Activated CD8-positive, alpha-beta memory T cell treated with anti-CD3 and anti-CD28 coated beads for 36 hours (primary cell): ENCODE measurements around the gene ARHGAP20. TPM values are rescaled to one million over a fixed set of nuclear protein-coding genes. Genes with fewer than 3 reads are reported as not detected.

ENCODE experiments used
- CTCF ChIA-PET: fragments of 350-600 bp; sonication (Branson Sonifier 250); formaldehyde crosslinking; loops from one replicate; lab custom pipeline; 2021; ENCODE audit warnings: antibody characterized with exemption; lab: Charles Lee
- POLR2A ChIA-PET: fragments of 350-600 bp; sonication (Branson Sonifier 250); formaldehyde crosslinking; loops from one replicate; lab custom pipeline; 2021; ENCODE audit warnings: antibody characterized with exemption; lab: Charles Lee
- total RNA-seq, 2 experiments: library from RNA; stranded (reverse); gene quantifications; one replicate each; pipeline ENCODE4 v1.2.3, GENCODE V29; 2021

ARHGAP20 gene, protein sequence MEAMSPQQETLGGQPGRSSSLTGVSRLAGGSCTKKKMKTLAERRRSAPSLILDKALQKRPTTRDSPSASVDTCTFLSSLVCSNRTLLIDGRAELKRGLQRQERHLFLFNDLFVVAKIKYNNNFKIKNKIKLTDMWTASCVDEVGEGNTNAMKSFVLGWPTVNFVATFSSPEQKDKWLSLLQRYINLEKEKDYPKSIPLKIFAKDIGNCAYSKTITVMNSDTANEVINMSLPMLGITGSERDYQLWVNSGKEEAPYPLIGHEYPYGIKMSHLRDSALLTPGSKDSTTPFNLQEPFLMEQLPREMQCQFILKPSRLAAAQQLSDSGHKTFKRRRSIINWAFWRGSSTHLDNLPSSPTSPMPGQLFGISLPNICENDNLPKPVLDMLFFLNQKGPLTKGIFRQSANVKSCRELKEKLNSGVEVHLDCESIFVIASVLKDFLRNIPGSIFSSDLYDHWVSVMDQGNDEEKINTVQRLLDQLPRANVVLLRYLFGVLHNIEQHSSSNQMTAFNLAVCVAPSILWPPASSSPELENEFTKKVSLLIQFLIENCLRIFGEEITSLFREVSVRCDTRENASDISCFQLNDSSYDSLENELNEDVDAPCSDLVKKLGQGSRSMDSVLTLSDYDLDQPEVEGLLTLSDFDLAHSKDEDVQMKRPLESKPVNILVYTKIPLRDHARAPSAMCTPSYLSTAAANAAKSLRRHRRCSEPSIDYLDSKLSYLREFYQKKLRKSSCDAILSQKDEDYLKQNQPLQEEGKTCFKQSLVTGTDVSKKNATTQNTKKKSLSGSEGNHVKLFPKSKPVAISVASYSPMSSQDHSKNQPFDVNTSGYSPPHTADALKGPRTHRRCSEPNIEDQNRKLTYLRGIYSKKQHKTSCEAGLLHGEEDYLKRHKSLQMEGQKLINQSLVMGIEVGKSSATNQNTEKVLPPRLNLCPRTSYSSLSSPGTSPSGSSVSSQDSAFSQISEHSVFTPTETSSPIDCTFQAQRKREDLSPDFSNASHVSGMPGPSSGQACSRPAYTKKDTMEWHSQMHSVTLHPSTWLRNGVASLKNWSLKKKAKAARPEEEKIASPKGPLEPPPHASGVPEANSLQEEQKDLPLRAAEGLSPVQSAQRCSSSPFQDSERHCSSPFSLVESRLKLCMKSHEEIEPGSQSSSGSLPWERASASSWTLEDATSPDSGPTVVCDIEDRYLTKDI
- not detected for total RNA-seq

DNA sequence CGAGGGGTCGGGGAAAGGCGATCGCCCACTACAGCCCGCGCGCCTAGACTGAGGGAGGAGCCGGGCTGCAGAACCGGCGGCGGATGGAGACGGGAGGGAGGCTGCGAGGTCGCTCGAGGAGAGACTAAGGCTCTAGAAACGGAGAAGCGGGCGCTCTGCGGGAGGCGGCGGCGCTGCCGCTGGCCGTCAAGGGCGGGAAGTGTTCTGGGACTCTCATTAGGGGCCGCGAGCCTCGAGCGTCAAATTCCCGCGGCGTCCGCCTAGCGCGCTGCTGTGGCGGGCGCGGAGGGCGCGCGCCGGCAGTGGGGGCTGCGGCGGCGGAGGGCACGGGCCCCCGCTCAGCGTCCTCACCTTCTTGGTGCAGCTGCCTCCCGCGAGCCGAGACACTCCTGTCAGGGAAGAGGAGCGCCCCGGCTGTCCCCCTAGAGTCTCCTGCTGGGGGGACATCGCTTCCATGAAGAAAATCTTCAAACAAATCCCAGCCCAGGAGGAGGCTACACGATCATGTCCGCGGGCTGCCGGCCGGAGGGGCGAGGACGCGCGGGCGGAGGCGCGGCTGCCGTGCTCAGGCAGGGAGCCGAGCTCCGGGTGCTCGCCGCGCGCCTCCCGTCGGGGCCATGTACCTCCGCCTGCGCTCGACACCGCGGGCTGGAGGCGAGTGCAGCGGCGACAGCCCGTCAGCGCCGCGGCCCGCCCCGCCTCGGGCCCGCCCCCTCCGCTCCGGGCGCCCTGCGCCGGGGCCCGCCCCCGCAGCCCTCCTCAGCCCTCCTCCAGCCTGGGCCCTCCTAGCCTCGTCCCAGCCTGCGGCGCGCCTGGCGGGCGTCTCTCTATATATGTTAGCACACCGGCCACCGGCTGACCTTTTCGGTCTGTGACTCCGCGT is at the start of gene ARHGAP20:
Gene ARHGAP20, minus strand, starts transcription at position 662 of the 883 bp plus-strand sequence. Its CDS starts 206 bp downstream, at position 456.
- ChIA-PET POLR2A (no interaction called here), CTCF (no interaction called here)

DNA sequence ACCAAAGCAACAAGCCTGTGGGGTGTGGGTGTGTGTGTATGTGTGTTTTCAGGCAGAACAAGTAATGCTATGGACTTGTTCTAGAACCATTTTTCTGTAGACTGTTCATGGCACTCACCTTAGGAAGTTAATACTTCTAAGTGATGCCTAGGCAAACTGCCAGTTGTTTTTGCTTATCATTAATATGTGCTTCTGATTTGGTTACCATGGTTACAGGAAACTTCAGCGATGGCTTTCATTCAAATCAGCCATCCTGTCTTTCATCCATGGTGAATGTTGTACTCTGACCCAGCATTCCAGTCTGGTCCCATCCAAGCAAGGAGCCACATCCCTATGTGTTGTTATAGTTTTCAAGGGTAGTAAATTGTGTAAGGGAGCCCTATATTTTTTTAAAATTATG is 49.8 kb upstream of the ARHGAP20 start:
- CTCF ChIA-PET = no interaction called here
- POLR2A ChIA-PET = no interaction called here

DNA sequence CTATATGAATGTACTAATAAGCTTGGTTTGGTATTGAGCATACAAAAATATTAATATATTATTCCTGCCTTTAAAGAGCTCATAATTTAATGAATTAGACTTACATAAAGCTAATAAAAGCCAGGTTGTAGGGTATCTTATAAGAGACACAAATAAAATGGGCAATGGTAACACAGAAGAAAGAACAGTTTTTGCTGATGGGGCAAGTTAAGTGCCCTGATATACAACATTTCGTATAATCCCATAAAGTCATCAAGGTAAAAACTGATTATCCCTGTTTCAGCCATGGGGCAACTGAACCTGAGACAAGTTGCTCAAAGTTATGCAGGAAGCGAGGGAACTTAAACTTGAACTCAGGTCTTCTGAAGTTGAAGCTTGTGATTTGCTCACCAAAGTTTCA is 48.9 kb upstream of the ARHGAP20 start:
- CTCF ChIA-PET = no interaction called here
- POLR2A ChIA-PET = no interaction called here

DNA sequence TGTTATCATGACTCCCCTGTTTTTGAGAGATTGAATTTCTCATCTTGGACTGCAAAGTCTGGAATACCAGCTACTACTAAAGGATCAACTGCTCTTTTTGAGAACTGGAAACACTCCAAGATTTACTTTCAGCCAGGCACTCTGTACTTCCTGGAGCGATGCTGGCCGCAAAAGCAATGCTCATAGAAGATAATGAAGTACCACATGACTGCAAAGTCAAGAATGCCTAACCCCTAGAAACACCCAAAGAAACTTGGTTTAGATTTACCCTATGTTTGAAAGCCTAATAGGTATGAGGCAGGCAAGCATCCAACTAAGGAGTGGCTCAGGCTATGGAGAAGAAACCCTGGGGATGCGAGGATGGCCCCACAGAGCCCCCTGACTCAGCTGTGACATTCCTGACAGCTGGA is 47.7 kb upstream of the ARHGAP20 start:
- ChIA-PET POLR2A (no interaction called here), CTCF (no interaction called here)

DNA sequence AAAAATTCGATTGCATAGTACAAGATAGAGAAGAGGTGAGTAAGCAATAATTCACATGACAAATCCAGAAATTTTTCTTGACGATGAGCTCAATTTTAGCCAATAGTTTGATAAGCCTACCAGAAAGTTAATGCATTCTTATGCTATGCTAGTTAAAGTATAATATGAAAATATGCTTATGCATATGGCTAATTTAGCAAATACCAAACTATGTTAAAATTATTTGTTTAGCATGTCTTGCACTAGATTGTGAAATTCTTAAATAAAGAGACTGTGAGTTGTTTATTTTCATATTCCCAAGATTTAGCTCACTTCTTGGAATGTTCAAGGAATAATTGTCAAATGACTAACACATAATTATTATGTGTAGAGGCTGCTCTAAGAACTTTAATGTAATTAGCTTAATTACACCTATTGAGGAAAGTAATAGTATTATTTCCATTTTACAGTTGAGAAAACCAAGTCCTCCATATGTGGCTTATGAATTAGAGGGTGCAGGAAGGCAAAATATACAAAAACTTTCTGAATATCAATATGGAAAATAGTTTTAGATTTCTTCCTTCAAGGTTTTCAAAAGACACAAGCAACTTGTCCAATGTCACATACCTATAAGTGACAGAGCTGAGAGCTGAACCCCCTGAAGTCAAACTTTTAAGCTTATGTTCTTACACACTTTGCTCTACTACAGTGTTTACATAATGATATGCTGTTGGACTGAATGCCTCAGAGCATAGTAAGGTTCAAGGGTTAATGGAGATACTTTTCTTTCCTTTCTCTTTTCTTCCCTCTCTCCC is 45.9 kb upstream of the ARHGAP20 start:
- ChIA-PET CTCF (no interaction called here), POLR2A (no interaction called here)

DNA sequence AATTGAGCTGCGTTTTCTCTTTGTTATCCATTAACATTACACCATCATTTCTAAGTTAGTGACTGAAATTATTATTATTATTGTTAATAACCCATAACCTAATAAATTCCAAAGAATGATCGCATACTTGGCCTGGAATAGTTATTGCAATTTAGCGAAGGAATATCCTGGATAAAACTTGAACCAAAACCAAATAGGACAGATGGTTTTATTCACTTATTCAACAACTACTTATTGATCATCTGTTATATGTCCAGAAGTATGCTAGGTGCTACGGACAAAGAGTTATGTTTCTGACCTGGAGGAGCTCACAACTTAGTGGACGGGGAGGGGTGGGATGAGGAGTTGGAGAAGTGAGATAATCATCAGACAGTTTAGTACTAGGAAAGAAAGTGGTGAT is 44.8 kb upstream of the ARHGAP20 start:
- CTCF ChIA-PET = no interaction called here

DNA sequence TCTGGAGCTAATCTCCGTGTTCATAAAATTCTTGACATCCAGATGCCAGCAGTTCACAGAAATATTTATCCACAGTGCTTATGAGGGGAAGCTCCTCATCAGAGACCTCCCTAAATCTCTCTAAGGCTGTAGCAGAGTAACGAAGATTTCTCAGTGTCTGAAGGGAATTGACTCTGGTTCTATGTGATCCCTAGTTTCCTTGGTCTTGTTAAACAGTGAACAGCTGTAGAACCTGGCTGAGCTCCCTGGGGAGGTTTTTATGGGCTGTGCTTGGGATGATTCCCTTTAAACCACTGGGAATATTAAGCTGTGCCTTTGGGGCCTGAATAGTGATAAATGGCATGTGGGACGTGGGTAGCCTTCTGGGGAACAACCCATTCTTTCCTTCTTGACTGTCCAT is 43.7 kb upstream of the ARHGAP20 start:
- POLR2A ChIA-PET = no interaction called here
- CTCF ChIA-PET = no interaction called here

More for the DNA sequence above, 44.8 kb upstream of the ARHGAP20 start:
- POLR2A ChIA-PET = no interaction called here

DNA sequence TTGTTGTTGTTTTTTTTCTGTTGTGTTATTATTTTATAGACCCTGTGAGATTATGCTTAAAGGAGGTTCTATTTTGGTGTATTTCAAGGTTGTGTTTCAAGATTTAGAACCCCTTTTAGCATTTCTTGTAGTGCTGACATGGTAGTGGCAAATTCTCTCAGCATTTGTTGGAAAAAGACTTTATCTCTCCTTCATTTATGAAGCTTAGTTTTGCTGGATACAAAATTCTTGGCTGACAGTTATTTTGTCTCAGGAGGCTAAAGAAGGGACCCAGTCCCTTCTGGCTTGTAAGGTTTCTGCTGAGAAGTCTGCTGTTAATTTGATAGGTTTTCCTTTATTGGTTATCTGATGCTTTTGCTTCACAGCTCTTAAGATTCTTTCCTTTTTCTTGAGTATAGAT is 40.7 kb upstream of the ARHGAP20 start:
- CTCF ChIA-PET = no interaction called here
- POLR2A ChIA-PET = no interaction called here

DNA sequence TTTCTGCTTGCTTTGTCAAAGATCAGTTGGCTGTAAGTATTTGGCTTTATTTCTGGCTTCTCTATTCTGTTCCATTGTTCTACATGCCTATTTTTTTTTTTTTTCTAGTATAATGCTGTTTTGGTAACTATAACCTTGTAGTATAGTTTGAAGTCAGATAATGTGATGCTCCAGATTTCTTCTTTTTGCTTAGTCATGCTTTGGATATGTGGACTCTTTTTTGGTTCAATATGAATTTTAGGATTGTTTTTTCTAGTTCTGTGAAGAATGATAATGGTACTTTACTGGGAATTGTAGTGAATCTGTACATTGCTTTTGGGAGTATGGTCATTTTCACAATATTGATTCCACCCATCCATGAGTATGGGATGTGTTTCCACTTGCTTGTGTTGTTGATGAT is 37.9 kb upstream of the ARHGAP20 start:
- ChIA-PET POLR2A (no interaction called here), CTCF (no interaction called here)

DNA sequence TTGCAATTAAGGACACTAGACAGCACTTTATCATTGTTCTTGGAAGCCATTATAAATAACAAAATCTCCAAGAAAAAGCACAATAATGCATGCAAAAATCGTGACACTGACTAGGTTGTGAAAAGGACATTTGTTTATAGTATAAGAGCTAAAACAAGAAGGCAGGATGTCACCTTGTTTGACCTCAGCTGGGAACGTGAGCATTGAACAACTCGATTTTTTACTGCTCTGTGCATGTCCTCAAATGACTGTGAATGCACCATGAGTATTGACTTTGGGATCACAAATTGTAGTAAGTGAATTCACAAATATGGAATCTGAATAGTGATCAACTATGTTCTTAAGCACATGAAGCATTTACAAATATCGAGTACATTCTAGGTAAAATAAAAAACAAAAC is 35.3 kb upstream of the ARHGAP20 start:
- ChIA-PET POLR2A (no interaction called here), CTCF (no interaction called here)

DNA sequence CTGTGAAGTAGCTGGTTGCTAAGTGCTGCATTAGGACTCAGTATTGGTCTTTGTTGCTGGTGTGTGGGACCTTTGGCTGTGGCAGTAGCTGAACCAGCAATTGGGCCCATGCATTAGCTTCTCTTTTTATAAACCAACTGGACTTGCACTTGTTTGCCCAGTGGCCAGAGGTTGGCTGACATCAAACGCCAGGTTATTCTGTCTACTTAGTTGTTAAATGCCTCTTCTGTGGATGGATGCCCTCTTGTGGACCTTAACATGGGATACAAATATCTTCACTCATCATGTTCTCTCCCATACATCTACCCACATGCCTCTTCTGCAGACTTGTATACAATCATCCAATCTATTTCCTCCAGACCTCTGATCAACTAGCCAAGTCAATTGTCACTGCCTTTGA is 26.4 kb upstream of the ARHGAP20 start:
- POLR2A ChIA-PET = no interaction called here
- CTCF ChIA-PET = no interaction called here

DNA sequence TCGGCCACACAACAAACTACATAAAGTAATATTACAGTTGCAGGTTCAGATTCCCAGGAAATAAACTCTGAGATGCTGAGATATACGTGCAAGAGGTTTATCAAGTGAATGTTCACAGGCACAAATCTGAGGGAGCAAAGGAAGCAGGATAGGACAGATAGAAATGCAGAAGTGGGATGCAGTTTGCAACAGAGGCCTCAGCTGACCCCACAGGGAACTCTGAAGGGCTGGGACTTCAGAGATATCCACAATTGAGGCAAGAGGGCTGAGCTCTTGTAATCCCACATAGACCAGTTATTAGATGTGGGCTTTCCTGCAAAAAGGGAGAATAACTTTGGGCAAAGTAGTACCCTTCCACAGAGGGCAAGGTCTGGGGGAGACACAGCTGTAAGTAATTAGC is 25.4 kb upstream of the ARHGAP20 start:
- ChIA-PET CTCF (no interaction called here), POLR2A (no interaction called here)

DNA sequence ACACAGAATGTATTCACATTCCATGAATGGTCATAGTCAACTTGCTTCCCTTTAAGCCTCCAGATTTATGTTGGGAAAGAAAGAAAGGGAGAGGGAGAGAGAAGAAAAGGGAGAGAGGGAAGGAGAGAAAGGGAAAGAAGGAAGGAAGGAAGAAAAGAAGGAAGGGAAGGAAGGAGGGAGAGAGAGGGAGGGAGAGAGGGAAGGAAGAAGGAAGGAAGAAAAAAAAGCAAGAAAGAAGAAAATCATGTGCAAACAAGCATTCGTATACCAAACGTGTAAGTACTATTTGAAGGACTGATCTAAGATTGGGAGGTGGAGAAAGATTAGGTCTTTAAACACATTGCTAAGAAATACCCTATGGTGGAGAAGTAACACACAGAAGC is 23.9 kb upstream of the ARHGAP20 start:
- POLR2A ChIA-PET = no interaction called here
- CTCF ChIA-PET = no interaction called here

DNA sequence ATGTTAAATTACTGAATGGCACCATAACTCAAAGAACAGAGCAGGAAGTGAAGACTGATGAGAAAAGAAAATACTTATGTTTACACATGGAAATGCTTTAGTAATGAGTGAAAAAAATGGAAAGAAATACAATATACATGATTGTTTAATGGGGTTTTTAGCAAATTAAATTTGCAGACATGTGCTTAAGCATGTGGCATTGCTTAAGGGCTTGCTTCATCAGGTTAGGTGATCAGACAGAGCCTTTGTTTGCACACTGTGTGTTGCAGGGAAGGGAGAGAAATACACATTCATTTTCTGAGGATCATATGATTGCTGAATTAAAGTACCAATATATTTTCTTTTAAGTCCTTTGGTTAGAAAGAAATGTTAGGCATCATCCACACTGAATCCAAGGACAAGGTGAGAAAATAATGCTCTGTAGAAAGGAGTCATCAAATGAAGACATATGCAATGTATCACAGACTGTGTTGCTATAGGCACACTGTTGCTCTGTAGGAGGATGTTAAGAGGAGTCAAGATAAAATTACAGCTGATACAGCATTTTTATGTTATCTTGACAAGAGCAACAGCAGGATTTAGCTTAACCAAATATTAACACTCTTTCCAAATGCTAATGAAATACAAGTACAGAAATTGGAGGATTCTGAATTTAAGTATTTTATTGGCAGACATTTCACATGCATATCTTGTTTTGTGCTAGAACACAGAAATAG is 23.4 kb upstream of the ARHGAP20 start:
- POLR2A ChIA-PET = no interaction called here

DNA sequence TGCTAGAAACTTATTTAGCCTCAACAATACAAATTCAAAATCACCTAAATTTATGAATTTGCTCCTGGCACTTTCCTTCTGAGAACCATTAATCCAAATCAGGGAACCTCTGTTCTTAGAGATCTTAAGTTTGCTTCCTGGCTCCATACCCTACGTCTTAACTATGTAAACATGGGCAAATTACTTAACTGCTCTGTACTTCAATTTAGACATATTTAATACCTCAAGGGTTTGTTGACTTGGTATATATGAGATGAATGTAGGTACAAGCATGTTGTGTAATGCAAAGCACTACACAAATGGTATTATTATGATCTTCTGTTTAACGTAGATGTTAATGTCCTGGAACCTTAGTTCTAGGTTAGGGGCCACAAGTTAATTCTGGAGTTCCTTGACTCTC is 22.6 kb upstream of the ARHGAP20 start:
- CTCF ChIA-PET = no interaction called here
- POLR2A ChIA-PET = no interaction called here

More for the DNA sequence above, 23.4 kb upstream of the ARHGAP20 start:
- CTCF ChIA-PET = no interaction called here

DNA sequence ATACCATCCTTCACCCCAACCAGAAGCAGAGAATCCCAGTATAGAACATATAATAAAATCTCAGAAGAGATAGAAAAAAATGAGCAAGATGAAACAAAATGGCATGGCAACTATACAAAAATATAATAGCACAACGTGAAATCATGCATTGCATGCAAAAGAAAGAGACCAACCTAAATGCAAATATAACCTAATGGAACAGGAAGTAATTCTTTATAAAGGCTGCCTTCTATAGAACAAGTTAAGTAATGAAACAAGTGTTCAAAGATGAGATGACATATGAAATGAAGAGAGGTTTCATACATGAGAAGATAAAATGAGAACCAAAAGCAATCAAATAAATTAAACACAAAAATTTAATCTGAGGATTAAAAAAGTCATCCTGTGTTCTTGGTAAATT is 18.5 kb upstream of the ARHGAP20 start:
- POLR2A ChIA-PET = no interaction called here
- CTCF ChIA-PET = no interaction called here

DNA sequence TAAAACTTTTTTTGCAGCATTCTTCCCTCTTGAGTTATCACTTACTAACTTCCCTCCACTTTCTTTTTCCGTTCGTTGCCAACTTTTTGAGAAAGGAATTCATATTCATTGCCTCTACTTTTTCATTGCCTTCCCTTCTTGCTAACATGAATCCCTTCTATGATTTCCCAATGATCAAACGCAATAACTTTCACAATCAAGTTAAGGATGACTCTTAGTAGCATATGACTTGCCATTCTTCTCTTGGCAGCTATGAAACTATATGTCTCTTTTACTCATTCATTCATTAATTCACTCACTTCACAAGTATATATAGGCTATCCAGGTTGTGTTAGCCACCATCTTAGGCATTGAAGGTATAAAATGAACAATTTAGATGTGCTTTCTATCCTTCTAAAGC is 16.6 kb upstream of the ARHGAP20 start:
- POLR2A ChIA-PET = no interaction called here

DNA sequence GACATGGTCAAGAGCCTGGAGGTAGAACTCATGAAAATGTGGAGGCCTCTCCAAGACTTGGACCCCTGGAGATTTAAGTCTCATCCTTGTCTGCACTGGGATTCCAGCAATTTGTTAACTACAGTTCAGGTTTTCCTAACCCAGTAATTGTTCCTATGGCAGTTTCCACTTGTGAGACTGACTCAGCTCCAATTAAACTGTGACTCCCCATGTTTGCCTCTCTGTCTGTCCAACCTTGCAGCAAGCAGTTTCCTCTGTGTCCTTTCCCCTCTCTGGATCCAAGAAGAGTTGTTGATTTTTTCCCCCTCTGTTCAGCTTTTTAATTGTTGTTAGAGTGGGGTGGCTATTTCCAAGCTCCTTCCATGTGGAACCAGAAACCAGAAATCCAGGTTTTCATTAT is 16.2 kb upstream of the ARHGAP20 start:
- ChIA-PET CTCF (no interaction called here), POLR2A (no interaction called here)

More for the DNA sequence above, 16.6 kb upstream of the ARHGAP20 start:
- CTCF ChIA-PET = no interaction called here
